ENCODE measurements around the gene TRIM46.
"Not testable (repeated sequence)": the region's sequence is repeated elsewhere in the genome, so short reads cannot be mapped to it uniquely, and the experiment has no call there.

TRIM46 gene

GRCh38 chr1:155205035-155205434 lies 31.4 kb downstream of the TRIM46 start:
- no peak for DNase-seq (ENCODE audit: low read depth in 2 of 2)

- no peak for DNase-seq (ENCODE audit: low read depth in 2 of 2)
These were observed 32.4 kb downstream of the TRIM46 start for GRCh38 chr1:155205969-155206593.

- DNase-seq (ENCODE audit: low read depth in 2 of 2), result peak; percentile 88 to 90
These were observed 33.5 kb downstream of the TRIM46 start for GRCh38 chr1:155206891-155207805.

- DNase-seq (ENCODE audit: low read depth in 2 of 2), result no peak
These were observed 34.3 kb downstream of the TRIM46 start, which contains the start of gene THBS3 for GRCh38 chr1:155207806-155208540. Gene THBS3, minus strand, starts transcription at chr1:155207897. Its CDS starts 21 bp downstream, at chr1:155207876.

- DNase-seq (ENCODE audit: low read depth in 2 of 2), result peak; percentile 77 to 86
These were observed 35.1 kb downstream of the TRIM46 start, which contains the start of gene MTX1 for GRCh38 chr1:155208541-155209311. Gene MTX1, plus strand, starts transcription at chr1:155208695. Its CDS starts 110 bp downstream, at chr1:155208805.

- DNase-seq (ENCODE audit: low read depth in 2 of 2), result no peak
These were observed 35.7 kb downstream of the TRIM46 start for GRCh38 chr1:155209312-155209721.

GRCh38 chr1:155210314-155211104 lies 36.9 kb downstream of the TRIM46 start:
- DNase-seq (ENCODE audit: low read depth in 2 of 2), result no peak

- not testable (repeated sequence) for DNase-seq (ENCODE audit: low read depth in 2 of 2)
These were observed 37.9 kb downstream of the TRIM46 start for GRCh38 chr1:155211381-155212050.

- not testable (repeated sequence) for DNase-seq (ENCODE audit: low read depth in 2 of 2)
These were observed 38.4 kb downstream of the TRIM46 start for GRCh38 chr1:155212051-155212440.

GRCh38 chr1:155214702-155215101 lies 41.1 kb downstream of the TRIM46 start:
- not testable (repeated sequence) for DNase-seq (ENCODE audit: low read depth in 2 of 2)

- DNase-seq (ENCODE audit: low read depth in 2 of 2), result no peak
These were observed 45.4 kb downstream of the TRIM46 start for GRCh38 chr1:155218854-155219591.

GRCh38 chr1:155219592-155220031 lies 46.0 kb downstream of the TRIM46 start:
- no peak for DNase-seq (ENCODE audit: low read depth in 2 of 2)

- DNase-seq (ENCODE audit: low read depth in 2 of 2), result not testable (repeated sequence)
These were observed 46.7 kb downstream of the TRIM46 start for GRCh38 chr1:155220211-155220965.

- DNase-seq (ENCODE audit: low read depth in 2 of 2), result no peak
These were observed 49.4 kb downstream of the TRIM46 start for GRCh38 chr1:155223047-155223446.

GRCh38 chr1:155225404-155225759 lies 51.7 kb downstream of the TRIM46 start:
- not testable (repeated sequence) for DNase-seq (ENCODE audit: low read depth in 2 of 2)

GRCh38 chr1:155226188-155226909 lies 52.7 kb downstream of the TRIM46 start:
- peak; percentile 74 to 91 for DNase-seq (ENCODE audit: low read depth in 2 of 2)

GRCh38 chr1:155226910-155227260 lies 53.2 kb downstream of the TRIM46 start:
- DNase-seq (ENCODE audit: low read depth in 2 of 2), result peak in 1 of 2 donors; percentile 34

Data from stimulated activated CD4-positive, alpha-beta T cell treated with anti-CD3 and anti-CD28 coated beads, Interleukin-1b, Interleukin-23, amount 100 ng/mL, for 4 hours (primary cell).